K562 (cell line): Measurements from ENCODE around the gene ARMC6. TPM values are rescaled to one million over a fixed set of nuclear protein-coding genes. Genes with fewer than 3 reads are reported as not detected.
A peak's percentile ranks its signal among the peaks of the same experiment; 100 is the strongest.

Source experiments
- BCL6 ChIP-seq: fragments of 250-450 bp; sonication (Bioruptor Pico); IDR thresholded peaks from 2 replicates; pipeline ENCODE4 v1.4.0; 2020
- CBX1 ChIP-seq: sonication (generic); IDR thresholded peaks from 2 replicates; pipeline ENCODE4 v1.6.1; 2016; ENCODE audit warnings: antibody characterized with exemption, low read depth, mild to moderate bottlenecking
- COPS2 ChIP-seq: fragments of 450-650 bp; conservative IDR thresholded peaks from 2 replicates; pipeline ENCODE4 v1.6.1; 2016; ENCODE audit warnings: mild to moderate bottlenecking, moderate library complexity
- DDX20 ChIP-seq: fragments of 450-650 bp; IDR thresholded peaks from 2 replicates; pipeline ENCODE4 v1.6.1; 2016; ENCODE audit warnings: missing genetic modification characterization, low read depth, mild to moderate bottlenecking, missing compliant biosample characterization, moderate library complexity
- EHMT2 ChIP-seq: fragments of 450-650 bp; IDR thresholded peaks from 2 replicates; pipeline ENCODE4 v1.6.1; 2018; ENCODE audit warnings: antibody characterized with exemption
- EWSR1 ChIP-seq: fragments of 450-650 bp; IDR thresholded peaks from 2 replicates; pipeline ENCODE4 v1.6.1; 2018; ENCODE audit warnings: borderline replicate concordance, mild to moderate bottlenecking, low read depth, moderate library complexity; ENCODE audit not compliant: partially characterized antibody
- NCOA1 ChIP-seq: fragments of 450-650 bp; IDR thresholded peaks from 2 replicates; pipeline ENCODE4 v1.6.1; 2016; ENCODE audit warnings: low read depth
- ZKSCAN8 ChIP-seq: fragments of 200-800 bp; sonication (Bioruptor generic); IDR thresholded peaks from 2 replicates; pipeline ENCODE4 v1.6.1; 2016; ENCODE audit warnings: missing genetic modification characterization, missing compliant biosample characterization
- ZNF133 ChIP-seq: fragments of 250-450 bp; sonication (Bioruptor Pico); IDR thresholded peaks from 2 replicates; pipeline ENCODE4 v1.4.0; 2020; ENCODE audit warnings: mild to moderate bottlenecking
- ZNF311 ChIP-seq: fragments of 250-450 bp; sonication (Bioruptor Pico); IDR thresholded peaks from 2 replicates; pipeline ENCODE4 v1.4.0; 2020; ENCODE audit warnings: mild to moderate bottlenecking, moderate library complexity
- ZNF551 ChIP-seq: fragments of 250-450 bp; sonication (Bioruptor Pico); IDR thresholded peaks from 2 replicates; pipeline ENCODE4 v1.5.0; 2021; ENCODE audit warnings: mild to moderate bottlenecking, moderate library complexity
- polyA plus RNA-seq, 8 experiments: library from polyadenylated mRNA; depleted of rRNA in 4 of 8; stranded (reverse) in 5 of 8; unstranded in 3 of 8; fragments of >200 nt; fragmentation: Nextera tagmentation in 2 of 8; fragmentation: Illumina TruSeq in 1 of 8; extraction: Ambion mirVana in 2 of 8; extraction: Trizol in 1 of 8; gene quantifications; 2 replicates each; pipeline versions ENCODE4 v1.2.1 to v1.2.3, GENCODE V29; 2011 to 2014; ENCODE audit warnings: inconsistent platforms in 1 of 8, missing spikeins in 1 of 8
- total RNA-seq, 7 experiments: library from RNA; depleted of rRNA in 6 of 7; stranded (reverse); fragments of >200 nt in 6 of 7; fragmentation: Illumina TruSeq in 2 of 7; extraction: Trizol in 2 of 7; gene quantifications; 2 replicates each; pipeline versions ENCODE4 v1.2.1 to v1.2.3, GENCODE V29; 2011 to 2021; ENCODE audit warnings: low replicate concordance in 1 of 7
- TF ChIP-seq, protein P1 (sequence below), 2 experiments: fragments of 450-650 bp in 1 of 2; IDR thresholded peaks; 2 replicates each; pipeline ENCODE4 v1.6.1; 2011 to 2017; ENCODE audit warnings: low read depth in 2 of 2, antibody characterized with exemption in 1 of 2, borderline replicate concordance in 1 of 2, low read length in 1 of 2, mild to moderate bottlenecking in 1 of 2, mixed read lengths in 1 of 2; ENCODE audit not compliant: control insufficient read depth in 1 of 2
- TF ChIP-seq, protein P2 (sequence below): fragments of 200-600 bp; sonication (generic); IDR thresholded peaks from one replicate; pipeline ENCODE4 v1.6.1; 2012; ENCODE audit warnings: mild to moderate bottlenecking, low read depth, low read length, inconsistent platforms

The ARMC6 gene
- total and polyA plus RNA-seq, 9 of the 15 experiments (the other 6 are each of a cell fraction or from before 2014, with no cell fraction given), result 2.1 to 93.4 (median 63.6) TPM

DNA sequence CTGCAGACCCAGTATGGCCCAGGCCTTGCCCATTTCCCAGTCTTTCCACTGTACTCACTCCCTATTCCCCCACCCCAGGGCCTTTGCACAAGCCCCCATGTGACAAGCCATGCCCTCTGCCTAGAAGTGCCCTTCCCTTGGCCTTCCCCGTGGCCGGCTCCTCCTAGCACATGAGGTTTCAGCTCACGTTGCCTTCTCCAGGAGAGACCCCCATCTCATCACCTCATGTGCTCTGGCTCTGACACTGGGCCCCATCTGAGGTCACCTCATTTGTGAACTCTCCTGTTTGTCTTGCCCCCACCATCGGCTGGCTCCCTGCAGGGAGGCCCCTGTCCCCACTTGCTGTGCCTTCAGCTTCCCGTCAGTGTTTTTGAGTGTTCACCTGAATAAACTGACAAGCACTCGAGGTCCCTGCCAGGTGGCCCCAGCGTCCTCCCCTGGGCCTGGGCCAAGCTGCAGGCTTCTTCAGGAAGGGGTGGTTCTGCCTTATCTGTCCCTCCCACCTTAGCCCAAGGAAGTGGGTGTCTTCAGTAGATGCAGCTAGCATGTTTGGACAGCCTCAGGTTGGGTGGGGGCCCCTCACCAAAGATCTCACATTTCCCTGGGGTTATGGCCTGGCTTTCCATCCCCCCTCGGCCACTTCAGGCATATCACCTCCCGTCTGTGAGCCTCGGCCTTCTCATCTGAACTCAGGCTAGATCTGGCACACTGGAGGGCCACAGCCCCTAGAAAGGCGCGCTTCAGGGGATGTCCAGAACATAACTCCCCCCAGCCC is 26.6 kb downstream of the ARMC6 start (continued):
- TF ChIP-seq, protein P1, sequence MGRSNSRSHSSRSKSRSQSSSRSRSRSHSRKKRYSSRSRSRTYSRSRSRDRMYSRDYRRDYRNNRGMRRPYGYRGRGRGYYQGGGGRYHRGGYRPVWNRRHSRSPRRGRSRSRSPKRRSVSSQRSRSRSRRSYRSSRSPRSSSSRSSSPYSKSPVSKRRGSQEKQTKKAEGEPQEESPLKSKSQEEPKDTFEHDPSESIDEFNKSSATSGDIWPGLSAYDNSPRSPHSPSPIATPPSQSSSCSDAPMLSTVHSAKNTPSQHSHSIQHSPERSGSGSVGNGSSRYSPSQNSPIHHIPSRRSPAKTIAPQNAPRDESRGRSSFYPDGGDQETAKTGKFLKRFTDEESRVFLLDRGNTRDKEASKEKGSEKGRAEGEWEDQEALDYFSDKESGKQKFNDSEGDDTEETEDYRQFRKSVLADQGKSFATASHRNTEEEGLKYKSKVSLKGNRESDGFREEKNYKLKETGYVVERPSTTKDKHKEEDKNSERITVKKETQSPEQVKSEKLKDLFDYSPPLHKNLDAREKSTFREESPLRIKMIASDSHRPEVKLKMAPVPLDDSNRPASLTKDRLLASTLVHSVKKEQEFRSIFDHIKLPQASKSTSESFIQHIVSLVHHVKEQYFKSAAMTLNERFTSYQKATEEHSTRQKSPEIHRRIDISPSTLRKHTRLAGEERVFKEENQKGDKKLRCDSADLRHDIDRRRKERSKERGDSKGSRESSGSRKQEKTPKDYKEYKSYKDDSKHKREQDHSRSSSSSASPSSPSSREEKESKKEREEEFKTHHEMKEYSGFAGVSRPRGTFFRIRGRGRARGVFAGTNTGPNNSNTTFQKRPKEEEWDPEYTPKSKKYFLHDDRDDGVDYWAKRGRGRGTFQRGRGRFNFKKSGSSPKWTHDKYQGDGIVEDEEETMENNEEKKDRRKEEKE (IDR thresholded peaks at IDR 0.05; ENCODE audit: borderline replicate concordance in 1 of 2, control insufficient read depth in 1 of 2, low read depth in 2 of 2, low read length in 1 of 2), result no peak
- TF ChIP-seq ZNF133 (CRISPR knock-in tag) (no peak), DDX20 (no peak), EWSR1 (no peak), ZKSCAN8 (CRISPR knock-in tag) (0 out of 2 replicates have a peak, but pooled peaks have one; percentile 40), BCL6 (CRISPR knock-in tag) (no peak), EHMT2 (peak; percentile 85; the same call in 1 of the 2 replicates), ZNF551 (CRISPR knock-in tag) (no peak), CBX1 (no peak; the same call in 1 of the 2 replicates), COPS2 (no peak), ZNF311 (CRISPR knock-in tag) (no peak; the same call in 1 of the 2 replicates), NCOA1 (peak; percentile 90)
- TF ChIP-seq, protein P2, sequence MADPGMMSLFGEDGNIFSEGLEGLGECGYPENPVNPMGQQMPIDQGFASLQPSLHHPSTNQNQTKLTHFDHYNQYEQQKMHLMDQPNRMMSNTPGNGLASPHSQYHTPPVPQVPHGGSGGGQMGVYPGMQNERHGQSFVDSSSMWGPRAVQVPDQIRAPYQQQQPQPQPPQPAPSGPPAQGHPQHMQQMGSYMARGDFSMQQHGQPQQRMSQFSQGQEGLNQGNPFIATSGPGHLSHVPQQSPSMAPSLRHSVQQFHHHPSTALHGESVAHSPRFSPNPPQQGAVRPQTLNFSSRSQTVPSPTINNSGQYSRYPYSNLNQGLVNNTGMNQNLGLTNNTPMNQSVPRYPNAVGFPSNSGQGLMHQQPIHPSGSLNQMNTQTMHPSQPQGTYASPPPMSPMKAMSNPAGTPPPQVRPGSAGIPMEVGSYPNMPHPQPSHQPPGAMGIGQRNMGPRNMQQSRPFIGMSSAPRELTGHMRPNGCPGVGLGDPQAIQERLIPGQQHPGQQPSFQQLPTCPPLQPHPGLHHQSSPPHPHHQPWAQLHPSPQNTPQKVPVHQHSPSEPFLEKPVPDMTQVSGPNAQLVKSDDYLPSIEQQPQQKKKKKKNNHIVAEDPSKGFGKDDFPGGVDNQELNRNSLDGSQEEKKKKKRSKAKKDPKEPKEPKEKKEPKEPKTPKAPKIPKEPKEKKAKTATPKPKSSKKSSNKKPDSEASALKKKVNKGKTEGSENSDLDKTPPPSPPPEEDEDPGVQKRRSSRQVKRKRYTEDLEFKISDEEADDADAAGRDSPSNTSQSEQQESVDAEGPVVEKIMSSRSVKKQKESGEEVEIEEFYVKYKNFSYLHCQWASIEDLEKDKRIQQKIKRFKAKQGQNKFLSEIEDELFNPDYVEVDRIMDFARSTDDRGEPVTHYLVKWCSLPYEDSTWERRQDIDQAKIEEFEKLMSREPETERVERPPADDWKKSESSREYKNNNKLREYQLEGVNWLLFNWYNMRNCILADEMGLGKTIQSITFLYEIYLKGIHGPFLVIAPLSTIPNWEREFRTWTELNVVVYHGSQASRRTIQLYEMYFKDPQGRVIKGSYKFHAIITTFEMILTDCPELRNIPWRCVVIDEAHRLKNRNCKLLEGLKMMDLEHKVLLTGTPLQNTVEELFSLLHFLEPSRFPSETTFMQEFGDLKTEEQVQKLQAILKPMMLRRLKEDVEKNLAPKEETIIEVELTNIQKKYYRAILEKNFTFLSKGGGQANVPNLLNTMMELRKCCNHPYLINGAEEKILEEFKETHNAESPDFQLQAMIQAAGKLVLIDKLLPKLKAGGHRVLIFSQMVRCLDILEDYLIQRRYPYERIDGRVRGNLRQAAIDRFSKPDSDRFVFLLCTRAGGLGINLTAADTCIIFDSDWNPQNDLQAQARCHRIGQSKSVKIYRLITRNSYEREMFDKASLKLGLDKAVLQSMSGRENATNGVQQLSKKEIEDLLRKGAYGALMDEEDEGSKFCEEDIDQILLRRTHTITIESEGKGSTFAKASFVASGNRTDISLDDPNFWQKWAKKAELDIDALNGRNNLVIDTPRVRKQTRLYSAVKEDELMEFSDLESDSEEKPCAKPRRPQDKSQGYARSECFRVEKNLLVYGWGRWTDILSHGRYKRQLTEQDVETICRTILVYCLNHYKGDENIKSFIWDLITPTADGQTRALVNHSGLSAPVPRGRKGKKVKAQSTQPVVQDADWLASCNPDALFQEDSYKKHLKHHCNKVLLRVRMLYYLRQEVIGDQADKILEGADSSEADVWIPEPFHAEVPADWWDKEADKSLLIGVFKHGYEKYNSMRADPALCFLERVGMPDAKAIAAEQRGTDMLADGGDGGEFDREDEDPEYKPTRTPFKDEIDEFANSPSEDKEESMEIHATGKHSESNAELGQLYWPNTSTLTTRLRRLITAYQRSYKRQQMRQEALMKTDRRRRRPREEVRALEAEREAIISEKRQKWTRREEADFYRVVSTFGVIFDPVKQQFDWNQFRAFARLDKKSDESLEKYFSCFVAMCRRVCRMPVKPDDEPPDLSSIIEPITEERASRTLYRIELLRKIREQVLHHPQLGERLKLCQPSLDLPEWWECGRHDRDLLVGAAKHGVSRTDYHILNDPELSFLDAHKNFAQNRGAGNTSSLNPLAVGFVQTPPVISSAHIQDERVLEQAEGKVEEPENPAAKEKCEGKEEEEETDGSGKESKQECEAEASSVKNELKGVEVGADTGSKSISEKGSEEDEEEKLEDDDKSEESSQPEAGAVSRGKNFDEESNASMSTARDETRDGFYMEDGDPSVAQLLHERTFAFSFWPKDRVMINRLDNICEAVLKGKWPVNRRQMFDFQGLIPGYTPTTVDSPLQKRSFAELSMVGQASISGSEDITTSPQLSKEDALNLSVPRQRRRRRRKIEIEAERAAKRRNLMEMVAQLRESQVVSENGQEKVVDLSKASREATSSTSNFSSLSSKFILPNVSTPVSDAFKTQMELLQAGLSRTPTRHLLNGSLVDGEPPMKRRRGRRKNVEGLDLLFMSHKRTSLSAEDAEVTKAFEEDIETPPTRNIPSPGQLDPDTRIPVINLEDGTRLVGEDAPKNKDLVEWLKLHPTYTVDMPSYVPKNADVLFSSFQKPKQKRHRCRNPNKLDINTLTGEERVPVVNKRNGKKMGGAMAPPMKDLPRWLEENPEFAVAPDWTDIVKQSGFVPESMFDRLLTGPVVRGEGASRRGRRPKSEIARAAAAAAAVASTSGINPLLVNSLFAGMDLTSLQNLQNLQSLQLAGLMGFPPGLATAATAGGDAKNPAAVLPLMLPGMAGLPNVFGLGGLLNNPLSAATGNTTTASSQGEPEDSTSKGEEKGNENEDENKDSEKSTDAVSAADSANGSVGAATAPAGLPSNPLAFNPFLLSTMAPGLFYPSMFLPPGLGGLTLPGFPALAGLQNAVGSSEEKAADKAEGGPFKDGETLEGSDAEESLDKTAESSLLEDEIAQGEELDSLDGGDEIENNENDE, result no peak
